Cardiac fibroblast (primary cell): ENCODE results near the gene GAPDHS.

Experiments used
- DNase-seq, 2 donors: peaks; one replicate each; pipeline versions ENCODE4 v3.0.0 to v3.0.0-alpha.2; 2010; ENCODE audit warnings: low read depth in 2 of 2
- H3K4me3 ChIP-seq, 2 donors: replicated peaks in 1 of 2; 1 replicate in 1 of 2; 2 replicates in 1 of 2; pipeline ENCODE4 v1.5.1; 2011; ENCODE audit warnings: low read depth in 2 of 2, low read length in 2 of 2, mild to moderate bottlenecking in 2 of 2, moderate library complexity in 1 of 2
- TF ChIP-seq, protein P1 (sequence below): IDR thresholded peaks from one replicate; pipeline ENCODE4 v1.5.1; 2011; ENCODE audit warnings: low read depth, mild to moderate bottlenecking, low read length, inconsistent platforms

The GAPDHS gene

GRCh38 chr19:35551091-35551810 lies 18.0 kb downstream of the GAPDHS start:
- TF ChIP-seq, protein P1, sequence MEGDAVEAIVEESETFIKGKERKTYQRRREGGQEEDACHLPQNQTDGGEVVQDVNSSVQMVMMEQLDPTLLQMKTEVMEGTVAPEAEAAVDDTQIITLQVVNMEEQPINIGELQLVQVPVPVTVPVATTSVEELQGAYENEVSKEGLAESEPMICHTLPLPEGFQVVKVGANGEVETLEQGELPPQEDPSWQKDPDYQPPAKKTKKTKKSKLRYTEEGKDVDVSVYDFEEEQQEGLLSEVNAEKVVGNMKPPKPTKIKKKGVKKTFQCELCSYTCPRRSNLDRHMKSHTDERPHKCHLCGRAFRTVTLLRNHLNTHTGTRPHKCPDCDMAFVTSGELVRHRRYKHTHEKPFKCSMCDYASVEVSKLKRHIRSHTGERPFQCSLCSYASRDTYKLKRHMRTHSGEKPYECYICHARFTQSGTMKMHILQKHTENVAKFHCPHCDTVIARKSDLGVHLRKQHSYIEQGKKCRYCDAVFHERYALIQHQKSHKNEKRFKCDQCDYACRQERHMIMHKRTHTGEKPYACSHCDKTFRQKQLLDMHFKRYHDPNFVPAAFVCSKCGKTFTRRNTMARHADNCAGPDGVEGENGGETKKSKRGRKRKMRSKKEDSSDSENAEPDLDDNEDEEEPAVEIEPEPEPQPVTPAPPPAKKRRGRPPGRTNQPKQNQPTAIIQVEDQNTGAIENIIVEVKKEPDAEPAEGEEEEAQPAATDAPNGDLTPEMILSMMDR: no peak
- DNase-seq: no peak
- no peak overlapping the region for H3K4me3 ChIP-seq

- no peak overlapping the region for H3K4me3 ChIP-seq
- no peak for DNase-seq
- TF ChIP-seq, protein P1: no peak
These were observed 19.5 kb downstream of the GAPDHS start for GRCh38 chr19:35552534-35553384.

- TF ChIP-seq, protein P1: no peak
- no peak for DNase-seq
- H3K4me3 ChIP-seq: no peak overlapping the region
These were observed 20.2 kb downstream of the GAPDHS start for GRCh38 chr19:35553385-35554000.

DNA sequence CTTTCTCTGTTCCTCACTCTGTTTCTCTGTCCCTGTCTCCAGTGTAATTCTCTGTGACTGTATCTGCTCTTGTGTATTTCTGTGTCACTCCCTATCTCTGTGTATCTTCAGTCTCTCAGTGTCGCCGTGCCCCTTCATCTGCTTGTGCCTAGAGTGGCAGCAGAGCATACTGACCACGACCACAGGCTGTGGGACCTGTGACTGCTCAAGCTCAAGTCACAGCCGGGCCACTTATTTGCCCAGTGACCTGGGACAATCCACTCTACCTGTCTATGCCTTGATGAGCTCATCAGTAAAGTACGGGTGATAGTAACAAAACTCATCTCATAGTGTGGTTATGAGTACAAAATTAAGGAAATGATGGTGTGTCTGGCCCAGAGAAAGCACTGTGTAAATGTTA lies 20.8 kb downstream of the GAPDHS start:
- DNase-seq: no peak
- TF ChIP-seq, protein P1: no peak
- H3K4me3 ChIP-seq: no peak overlapping the region

DNA sequence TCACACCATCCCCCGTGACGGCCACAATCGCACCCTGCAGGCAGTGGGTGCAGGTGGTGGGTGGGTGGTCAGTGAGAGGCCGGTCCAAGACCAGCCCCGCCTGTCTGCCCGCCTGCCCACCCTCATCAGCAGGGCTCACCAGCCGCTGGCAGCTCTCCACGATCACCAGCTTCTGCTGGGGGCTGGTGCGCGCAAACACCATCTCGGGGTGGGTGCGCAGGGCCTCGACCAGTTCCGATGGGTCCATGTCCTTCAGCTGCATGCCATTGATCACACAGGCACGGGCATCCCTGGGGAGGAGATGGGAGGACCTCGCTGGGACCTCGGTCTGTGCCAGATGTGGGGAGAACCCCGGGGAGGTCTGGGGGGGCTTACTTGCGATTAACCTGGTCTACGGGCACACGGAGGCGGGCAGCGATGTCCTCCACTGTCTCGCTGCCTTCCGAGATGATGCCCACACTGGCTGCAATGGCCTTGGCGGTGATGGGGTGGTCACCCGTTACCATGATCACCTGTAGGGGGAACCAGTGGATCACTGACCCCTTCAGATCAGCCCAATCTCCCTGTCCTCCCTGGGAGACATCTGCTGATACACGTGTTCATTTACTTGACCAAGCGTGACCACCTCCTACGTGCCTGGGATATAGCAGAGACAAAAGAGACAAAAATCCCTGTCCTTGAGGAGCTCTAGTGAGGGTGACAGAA lies 22.2 kb downstream of the GAPDHS start:
- TF ChIP-seq, protein P1: peak; percentile 17
- no peak overlapping the region for H3K4me3 ChIP-seq
- peak; percentile 26 to 39 for DNase-seq

DNA sequence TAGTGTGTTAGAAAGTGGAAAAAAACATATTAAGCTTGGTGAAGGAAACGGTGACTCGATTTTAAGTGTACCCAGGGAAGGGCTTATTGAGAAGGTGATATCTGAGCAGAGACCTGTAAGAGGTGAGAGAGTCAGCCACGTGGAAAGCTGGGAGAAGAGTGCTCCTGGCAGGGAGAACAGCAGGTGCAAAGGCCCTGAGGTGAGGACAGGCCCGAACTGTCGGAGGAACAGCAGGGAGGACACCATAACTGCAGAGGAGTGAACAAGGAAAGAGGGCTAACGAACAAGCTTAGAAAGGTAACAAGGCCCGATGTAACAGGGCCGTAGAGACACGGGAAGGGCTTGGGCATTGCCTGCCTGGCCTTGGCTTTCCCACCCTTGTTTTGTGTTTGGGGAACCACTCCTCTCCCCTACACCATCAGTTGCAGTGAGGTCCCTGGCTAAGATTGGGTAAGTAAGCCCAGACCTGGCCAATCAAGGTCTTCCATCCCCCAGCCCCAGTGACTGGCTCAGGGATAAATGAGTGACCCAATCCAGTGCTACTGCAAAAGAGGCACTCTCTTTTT lies 22.9 kb downstream of the GAPDHS start:
- no peak overlapping the region for H3K4me3 ChIP-seq
- TF ChIP-seq, protein P1: no peak
- DNase-seq: no peak
